GM18861 (cell line): ENCODE measurements around the gene KRT78.
"Not testable (repeated sequence)": the region's sequence is repeated elsewhere in the genome, so short reads cannot be mapped to it uniquely, and the experiment has no call there.

Source experiments
- ATAC-seq: cut with Tn5 transposase; IDR thresholded peaks from one replicate; pipeline ENCODE4 v1.9.1; 2021; ENCODE audit not compliant: unreplicated experiment

KRT78 gene

DNA sequence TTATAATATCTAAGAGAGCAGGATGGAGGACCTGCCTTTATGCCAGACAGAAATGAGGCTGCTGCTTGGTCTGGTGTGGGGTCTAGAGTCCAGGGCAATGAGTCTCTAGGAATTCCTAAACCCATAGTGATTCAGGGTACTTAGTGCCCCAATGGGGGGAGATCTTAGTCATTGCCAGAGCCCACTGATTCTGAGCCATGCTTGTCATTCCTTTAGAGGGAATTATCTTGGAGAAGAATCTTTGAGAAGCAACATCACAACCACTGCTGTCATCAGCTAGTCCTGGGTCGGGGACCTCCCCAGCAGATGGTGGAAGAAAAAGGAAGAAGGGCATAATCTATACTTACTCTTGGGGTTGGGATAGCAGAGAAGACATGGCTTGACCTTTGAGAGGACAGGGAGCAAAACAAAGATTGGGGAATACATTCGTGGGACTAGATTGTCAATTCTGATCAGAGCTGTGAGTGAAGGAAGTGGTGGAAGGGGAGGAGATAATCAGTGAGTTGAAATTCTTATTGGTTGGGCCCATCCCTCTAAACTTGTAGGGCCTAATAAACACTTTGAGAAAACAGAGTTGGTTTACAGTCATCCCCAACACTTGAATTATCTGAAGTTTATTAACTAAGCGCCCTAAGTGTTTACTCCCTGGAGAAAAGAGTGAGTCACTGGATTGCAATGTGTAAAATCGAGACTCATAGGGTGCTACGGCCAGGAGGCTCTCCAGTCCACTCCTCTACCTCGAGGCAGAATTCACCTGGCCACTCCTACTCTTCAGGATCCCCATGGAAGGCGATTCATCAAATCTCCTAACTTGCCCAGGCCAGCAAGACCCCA, 49.9 kb downstream of the KRT78 start:
- no peak for ATAC-seq

DNA sequence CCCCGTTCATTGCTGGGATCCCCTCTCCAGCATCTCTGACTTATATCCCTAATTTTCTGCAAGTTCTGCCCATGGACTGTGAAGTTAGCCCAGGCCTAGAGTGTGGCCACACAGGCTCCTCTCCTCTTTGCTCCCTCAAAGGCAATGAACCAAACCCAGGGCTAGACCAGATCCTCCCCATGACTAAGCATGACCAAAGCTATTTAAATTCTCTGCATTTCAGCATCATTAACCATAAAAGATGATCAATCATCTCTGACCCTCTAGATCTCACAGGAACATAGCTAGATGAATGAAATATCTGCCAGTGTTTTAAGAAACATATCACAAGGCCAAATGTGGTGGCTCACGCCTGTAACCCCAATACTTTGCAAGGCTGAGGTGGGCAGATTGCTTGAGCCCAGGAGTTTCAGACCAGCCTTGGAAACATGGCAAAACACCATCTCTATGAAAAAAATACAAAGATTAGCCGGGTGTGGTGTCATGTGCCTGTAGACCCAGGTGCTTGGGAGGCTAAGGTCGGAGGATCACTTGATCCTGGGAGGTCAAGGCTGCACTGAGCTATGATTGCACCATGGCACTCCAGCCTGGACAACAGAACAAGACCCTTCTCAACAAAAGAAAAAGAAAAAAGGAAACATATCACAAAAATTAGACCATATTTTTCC, 50.7 kb downstream of the KRT78 start:
- ATAC-seq = no peak

DNA sequence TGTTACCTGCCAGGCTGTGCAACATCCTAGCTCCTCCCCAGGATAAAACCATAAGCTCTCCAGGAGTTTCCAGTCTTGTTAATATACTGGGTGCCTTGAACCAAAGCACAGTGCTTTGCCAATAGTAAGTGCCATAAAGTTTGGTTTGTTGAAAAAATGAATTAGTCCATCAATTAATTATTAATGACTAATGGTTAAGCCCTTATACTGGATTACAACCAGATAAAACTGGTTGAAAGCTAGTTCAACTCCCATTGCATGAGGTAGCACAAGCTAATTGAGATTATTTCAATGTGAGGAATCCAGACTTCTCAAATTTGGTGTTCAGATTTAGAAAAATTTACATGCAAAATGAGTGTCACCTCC, 51.3 kb downstream of the KRT78 start:
- no peak for ATAC-seq

DNA sequence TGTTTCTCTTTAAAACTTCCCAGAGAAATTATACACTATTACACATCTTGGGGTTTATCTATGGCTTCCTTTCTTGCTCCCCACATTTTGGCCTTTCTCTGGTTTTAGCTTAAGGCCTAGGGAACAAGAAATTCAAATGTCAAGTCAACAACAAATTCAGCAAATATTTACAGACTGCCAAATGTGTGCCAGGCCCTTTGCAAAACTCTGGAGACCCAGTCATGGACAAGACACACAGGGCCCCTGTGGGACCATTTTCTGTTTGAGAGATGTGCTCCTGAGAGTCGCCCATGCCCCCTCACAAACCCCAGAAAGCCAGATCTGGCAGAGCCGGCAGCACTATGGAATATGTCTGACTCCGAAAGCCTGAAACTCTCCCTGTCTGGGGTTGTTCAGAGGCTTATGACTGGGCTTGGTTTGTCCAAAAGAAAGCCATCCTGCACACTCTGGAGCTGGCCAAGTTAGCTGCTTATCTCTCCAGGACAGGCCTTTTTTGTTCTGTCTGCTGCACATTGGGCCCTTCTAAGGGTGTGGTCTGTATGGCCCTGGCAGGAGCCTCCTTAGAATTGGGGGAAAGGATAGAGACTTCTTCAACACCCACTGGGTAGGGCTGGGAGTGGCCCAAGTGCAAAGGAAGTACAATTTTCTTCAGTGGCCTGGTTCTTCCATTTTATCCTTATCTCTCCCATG, 51.8 kb downstream of the KRT78 start:
- ATAC-seq = no peak

DNA sequence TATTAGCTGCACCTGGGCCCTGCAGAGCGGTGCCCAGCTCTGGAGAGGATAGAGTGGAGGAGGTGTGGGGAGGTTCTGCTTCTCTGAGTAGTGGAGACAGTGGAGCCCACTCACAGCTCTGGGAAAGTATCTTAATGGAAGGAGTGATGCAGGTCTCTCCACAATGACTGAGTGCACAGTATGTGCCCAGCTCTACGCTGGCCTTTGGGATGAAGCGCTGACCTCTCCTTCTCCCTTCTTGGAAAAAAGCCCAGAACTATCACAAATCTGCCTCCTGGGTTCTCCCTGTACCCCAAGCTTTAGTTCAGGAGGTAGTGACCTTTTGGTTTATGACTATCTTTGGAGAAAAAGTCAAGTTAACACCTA, 52.4 kb downstream of the KRT78 start:
- ATAC-seq = no peak

DNA sequence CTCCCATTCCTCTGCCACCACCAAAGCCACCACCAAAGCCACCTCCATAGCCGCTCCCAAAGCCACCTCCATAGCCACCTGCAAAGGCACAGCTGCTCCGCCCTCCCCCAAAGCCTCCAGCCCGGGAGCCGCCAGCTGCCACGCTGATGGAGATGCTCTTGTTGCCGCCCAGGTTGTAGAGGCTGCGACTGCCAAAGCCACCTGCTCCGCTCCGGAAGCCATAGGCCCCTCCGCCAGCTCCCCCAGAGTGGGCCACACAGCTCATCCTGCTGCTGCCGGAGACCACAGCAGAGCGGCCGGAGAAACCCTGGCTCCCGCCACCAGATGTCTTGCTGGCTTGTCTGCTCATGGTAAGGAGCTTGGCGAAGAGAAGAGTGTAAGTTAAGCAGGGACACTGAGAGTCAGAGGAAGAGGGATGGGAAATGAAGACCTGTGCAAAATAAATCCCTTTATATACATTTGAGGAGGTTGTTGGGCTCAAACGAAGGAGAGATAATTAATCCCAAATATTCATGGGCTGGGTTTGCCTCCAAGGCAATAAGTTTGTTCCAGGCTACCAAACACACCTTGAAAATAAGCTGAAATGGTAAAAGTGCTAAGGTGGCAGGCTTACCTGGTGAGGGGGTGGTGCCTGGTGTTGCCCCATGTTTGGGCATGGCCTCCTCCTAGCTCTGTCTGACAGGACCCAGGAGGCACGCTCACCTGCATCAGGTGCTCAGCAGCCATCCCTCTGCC, 52.9 kb downstream of the KRT78 start, which contains the start of gene KRT3:
KRT3 (minus strand) TSS at position 424 of the 735 bp plus-strand sequence; CDS start at position 349, 75 bp downstream.
- ATAC-seq = no peak

DNA sequence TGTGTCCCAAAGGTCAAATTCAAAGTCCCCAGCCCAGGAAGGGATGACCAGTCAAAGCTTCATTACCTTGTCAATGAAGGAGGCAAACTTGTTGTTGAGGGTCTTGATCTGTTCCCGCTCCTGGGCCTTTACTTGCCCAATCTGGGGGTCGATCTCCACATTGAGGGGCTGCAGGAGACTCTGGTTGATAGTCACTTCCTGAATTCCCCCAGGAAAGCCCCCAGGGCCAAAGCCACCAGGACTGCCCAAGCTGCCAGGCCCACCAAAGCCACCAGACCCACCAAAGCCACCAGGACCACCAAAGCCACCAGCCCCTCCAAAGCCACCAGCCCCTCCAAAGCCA, 53.5 kb downstream of the KRT78 start:
- ATAC-seq = not testable (repeated sequence)

DNA sequence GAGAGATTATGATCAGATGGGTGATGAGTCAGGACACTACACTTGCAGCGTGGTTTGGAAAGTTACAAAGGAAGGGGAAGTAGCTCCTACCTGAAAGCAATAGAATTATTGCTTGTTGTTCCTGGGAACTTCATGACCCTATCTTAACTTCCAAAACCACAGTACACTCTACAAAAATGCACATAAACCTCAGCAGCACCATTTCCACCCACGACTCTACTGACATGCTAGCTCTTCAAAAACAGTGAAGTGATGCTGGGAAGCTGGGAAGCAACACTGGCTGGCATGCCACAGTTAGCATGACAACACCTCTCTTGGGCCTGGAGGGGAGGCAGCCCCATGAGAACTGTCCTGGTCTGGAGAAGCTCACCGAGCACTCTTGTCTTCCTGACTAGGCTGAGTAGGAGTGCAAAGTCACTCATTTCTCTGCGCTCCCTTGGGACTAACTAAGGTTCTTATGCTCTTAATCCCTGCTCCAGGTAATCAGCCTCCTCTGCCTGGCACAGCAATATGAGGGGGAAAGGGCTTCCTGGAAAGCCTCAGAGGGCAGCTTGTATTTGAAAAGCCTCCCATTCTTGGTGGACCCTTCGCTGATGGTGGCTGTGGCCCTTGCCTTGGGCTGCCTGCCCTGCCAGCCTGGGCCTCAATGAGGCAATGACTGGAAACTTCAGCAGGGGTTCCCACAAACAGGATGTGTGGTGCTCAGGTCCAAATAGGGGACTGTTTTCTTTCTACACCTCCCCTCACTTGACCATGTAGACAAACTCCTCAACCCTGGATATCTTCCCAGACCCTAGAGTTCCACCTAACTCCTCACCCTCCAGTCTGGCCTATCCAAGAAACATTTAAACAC, 54.1 kb downstream of the KRT78 start:
- no peak for ATAC-seq

DNA sequence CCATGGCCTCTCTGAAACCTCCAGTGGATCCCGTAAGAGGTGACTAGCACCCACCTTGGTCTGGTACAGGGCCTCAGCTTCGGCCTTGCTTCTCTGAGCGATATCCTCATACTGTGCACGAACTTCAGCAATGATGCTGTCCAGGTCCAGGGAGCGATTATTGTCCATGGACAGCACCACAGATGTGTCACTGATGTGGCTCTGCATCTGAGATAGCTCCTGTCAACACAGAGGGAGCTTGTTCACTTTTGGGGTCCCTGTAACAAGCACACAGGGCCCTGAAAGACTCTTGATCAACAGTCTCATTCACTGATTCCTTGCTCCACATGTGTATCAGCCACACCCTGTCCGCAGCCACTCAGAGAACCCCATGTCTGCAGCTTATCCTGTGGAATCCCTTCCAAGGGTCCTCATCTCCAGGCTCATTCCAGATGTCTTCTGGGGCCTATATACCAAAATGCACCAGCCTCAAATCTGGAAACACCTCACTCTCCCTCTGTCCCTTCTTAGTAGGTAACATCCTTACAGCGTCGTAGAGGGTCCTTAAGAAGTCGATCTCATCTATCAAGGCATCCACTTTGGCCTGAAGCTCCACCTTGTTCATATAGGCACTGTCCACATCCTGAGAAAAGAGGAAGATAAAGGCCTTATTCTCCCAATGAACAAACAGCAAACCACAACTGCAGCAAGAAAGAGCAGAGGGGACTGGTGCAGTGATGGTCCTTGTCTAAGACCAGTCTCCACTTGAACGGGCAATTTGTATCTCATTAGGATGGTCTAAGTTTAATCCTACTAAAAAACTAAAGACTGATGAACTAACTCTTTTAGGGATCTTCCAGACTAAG, 56.4 kb downstream of the KRT78 start:
- ATAC-seq = no peak

DNA sequence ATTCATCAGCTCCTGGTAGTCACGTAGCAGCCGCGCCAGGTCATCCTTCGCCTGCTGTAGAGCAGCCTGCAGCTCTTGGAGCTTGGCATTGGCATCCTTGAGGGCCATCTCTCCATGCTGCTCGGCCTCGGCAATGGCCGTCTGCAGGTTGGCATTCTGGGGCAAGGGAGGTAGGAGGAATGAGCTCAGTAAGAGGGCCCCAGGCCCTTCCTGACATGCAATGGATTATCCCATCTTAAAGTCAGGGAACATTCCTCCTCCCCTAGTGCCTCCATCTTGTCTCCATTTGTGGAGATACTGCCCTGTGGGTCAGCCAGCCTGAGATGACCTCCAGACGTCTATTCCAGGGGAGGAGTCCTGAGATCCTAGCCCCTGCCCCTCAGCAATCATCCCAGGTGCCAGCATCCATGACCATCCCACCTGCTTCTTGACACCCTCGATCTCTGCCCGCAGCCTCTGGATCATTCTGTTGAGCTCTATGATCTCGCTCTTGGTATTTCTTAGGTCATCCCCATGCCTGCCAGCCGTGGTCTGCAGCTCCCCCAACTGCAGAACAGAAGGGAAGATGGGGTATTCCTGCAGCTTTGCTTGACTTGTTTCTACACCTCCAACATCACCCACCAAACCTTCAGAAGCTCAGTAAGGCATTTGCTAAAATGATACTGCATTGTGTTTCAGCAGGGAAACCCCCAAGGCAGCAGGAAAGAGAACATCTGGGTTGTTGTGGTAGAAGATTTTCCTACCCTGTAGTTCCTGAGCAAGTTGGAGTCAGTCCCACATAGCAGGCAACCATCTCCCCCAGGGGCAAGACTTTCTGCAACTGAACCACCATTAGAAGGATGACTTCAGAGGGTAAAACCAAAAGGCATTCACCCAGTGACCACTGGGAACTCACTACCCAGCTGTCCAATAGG, 57.3 kb downstream of the KRT78 start:
- no peak for ATAC-seq

DNA sequence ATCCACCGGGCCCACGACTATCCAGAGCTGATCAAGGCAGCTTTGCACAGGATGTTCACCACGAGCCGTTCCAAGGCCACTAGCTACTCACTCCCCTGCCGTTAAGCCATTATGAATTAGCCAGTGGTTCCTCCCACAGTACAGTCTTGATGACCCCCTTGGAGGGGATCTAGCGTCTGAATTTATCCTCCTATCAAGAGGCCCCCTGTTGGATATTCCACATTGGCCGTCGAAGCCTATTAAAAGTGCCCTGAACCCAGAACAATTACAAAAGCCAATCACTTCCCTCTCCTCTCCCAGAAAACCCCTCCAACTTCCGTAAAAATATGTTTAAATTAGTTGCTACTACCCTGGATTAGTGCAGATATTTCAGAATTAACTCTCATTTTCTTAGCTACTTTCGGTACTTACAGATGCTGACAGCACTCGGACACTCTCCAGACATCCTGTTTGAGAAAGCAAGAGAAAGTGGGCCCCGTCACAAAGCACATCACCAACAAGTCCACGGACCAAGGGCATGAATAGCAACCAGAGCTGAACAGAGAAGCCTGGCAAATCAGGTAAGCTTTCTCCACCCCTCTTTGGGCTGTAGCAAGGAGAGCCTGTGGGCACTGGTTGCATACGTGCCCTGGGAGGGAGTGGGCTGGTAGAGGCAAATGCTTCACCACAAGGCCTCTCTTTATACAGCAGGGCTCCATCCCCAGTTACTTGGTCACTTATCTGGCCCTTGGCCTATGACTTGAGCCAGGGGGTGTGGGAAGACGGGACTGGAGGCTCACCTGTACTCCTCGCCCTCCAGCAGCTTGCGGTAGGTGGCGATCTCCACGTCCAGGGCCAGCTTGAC, 58.1 kb downstream of the KRT78 start:
- ATAC-seq = no peak

DNA sequence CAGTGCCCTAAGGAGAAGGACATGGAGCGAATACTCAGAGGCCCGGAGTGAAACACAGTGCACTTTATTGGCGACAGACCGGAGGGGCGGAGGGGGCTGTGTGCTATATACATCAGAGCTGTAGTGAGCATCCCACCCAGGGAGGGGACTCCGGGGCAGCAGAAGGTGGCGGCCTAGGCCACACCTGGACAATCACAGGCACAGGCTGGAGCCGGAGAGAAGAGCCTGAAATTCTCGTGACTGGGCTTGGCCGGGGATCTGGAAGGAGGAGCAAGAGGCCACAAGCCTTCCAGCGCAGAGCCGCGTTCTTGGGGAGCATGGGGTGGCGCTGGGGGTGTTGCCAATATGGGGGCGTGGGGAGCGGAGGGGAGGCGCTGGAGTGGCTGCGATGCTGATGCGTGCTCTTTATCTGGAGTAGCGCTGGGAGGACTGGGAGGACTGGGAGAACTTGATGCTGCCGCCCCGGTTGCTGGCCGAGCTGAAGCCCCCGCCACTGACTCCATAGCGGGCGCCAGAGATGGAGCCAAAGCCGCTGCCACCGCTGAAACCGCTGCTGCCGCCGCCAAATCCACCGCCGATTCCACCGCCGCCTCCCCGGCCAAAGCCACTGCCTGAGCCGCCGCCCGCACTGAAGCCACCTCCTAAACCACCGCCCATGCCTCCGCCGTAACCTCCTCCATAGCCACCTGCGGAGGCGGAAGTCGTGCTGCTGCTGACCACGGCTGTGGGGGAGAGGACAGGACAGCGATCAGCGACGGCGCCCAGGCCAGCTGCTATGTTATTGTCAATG, 59.0 kb downstream of the KRT78 start:
- no peak for ATAC-seq

DNA sequence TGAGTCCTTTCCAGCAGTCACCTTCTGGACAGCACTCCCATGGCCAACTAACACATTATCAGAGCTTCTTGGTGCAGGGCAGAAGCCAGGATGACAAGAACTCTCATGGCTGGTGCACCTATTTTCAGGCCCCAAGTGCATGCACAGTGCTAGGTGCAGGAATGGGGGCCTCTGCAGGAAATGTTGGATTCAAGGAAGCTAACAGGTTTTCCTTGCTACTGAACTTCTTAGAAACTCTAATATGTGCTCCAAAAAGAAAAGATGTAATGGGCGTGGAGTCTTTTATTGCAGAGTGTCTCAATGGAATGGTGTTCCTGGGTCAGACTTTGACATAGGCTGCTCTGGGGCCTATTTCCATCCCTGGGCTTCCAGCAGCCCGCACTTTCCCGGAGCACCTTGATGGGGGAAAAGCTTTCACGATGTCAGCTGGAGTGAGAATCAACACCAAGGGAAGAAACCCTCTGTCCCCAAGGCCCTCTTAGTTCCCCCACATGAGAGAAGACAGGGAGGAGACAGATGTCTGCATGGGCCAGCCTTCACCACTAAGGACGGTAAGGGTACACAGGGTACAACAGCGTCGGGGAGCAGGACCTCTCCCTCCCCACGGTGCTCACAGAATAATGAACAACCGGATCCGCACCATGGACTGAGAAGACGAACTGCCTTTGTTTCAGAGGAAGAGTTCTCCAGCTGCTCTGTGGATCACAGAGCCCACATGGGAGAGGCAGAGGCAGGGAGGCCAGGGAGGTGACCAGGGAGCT, 59.7 kb downstream of the KRT78 start:
- no peak for ATAC-seq

DNA sequence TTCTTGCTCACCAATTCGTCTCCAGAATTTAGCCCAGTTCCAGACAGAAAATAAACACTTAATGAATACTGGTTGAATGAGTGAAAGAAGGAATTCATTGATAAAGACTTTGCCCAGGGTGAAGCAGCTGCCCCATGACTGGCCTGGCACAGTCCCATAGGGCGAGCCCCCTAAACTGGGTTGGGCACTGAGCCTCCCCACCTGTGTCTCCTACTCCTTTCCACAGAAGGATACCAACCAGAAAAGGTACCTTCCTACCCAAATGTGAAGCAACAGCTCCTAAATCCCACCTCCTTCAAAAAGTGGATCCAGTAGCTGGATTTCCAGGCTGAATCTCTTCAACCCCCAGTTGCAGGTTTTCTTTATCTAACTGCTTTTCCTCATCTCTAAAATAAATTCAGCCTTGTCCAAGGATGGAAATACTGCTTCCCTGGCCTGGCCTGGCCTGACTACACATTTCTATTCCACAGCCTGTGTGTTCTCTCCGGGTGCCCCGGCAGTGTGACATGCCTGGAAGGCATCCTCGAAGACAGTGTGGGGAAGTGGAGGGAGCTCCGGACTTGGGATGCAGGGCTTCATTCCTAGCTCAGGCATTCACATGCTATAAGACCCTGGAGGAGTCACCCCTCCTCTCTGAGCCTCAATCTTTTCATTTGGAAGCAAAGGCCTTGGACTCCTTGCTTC, 60.5 kb downstream of the KRT78 start:
- no peak for ATAC-seq
